ENCODE measurements around the gene MRPS24. TPM values are rescaled to one million over a fixed set of nuclear protein-coding genes. Genes with fewer than 3 reads are reported as not detected.
"Not testable (repeated sequence)": the region's sequence is repeated elsewhere in the genome, so short reads cannot be mapped to it uniquely, and the experiment has no call there.

MRPS24 gene
- total RNA-seq, 1 donor from 2014 or later = 93.9 TPM

DNA sequence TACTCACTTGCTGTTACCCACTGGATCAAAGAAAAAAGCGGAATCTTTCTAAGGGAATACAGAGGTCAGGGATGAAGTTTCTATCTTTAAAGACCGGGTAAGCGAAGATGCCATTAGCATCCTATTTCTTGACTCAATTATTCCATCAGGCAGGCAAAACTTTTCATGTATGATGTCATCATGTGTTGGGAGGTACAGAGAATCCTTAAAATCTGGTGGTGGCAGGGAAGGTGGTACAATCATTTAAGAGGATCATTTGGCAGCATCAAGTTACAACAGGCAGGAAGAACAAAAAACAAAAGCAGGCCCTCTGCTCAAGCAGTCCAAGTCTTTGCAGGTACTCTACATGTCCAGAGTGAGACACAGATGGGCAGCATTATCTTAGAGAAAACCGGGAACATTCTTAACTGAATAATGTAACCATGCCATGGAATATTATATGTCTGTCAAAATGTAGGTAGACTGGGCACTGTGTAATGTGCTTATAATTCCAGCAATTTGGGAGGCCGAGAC is 33.3 kb upstream of the MRPS24 start:
- H3K9me3 ChIP-seq (ENCODE audit: insufficient read depth, low read depth, low read length) = no peaks in the 10 kb centered on the region
- H3K9ac ChIP-seq (ENCODE audit: low read length) = no peak overlapping the region
- H3K4me3 Mint-ChIP-seq (ENCODE audit: unreplicated experiment) = no peak overlapping the region
- no peak overlapping the region for H3K27ac ChIP-seq (ENCODE audit: low read depth, low read length)
- no peaks in the 10 kb centered on the region for H3K27me3 ChIP-seq (ENCODE audit: insufficient read depth, low read length)
- peaks cover 59% of the 10 kb centered on the region for H4K20me1 ChIP-seq (ENCODE audit: insufficient read depth, low read length)
- TF ChIP-seq, protein P1, sequence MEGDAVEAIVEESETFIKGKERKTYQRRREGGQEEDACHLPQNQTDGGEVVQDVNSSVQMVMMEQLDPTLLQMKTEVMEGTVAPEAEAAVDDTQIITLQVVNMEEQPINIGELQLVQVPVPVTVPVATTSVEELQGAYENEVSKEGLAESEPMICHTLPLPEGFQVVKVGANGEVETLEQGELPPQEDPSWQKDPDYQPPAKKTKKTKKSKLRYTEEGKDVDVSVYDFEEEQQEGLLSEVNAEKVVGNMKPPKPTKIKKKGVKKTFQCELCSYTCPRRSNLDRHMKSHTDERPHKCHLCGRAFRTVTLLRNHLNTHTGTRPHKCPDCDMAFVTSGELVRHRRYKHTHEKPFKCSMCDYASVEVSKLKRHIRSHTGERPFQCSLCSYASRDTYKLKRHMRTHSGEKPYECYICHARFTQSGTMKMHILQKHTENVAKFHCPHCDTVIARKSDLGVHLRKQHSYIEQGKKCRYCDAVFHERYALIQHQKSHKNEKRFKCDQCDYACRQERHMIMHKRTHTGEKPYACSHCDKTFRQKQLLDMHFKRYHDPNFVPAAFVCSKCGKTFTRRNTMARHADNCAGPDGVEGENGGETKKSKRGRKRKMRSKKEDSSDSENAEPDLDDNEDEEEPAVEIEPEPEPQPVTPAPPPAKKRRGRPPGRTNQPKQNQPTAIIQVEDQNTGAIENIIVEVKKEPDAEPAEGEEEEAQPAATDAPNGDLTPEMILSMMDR (IDR thresholded peaks at IDR 0.05; ENCODE audit: insufficient read depth, low read depth, low read length) = no peak
- TF ChIP-seq EZH2 (IDR thresholded peaks at IDR 0.05; ENCODE audit: insufficient read depth, low read length) = no peak
- no peak overlapping the region for H3K27ac Mint-ChIP-seq (ENCODE audit: unreplicated experiment)
- DNase-seq (ENCODE audit: low read depth) = no peak
- peaks cover 2% of the 10 kb centered on the region for H3K36me3 Mint-ChIP-seq (ENCODE audit: low read depth, unreplicated experiment)
- H3K36me3 ChIP-seq (ENCODE audit: insufficient read depth, low read length) = no peaks in the 10 kb centered on the region
- no peaks in the 10 kb centered on the region for H3K9me3 Mint-ChIP-seq (ENCODE audit: unreplicated experiment)
- peaks cover 80% of the 10 kb centered on the region for H3K79me2 ChIP-seq (ENCODE audit: insufficient read depth, low read length)
- H3K4me2 ChIP-seq (ENCODE audit: low read length) = no peak overlapping the region
- H3K4me3 ChIP-seq (ENCODE audit: insufficient read depth, low read depth, low read length) = no peak overlapping the region
- FAIRE-seq = no peak
- no peaks in the 10 kb centered on the region for H3K4me1 Mint-ChIP-seq (ENCODE audit: low read depth, unreplicated experiment)
- no peaks in the 10 kb centered on the region for H3K27me3 Mint-ChIP-seq (ENCODE audit: low read depth, unreplicated experiment)
- no peak overlapping the region for H2AFZ ChIP-seq (ENCODE audit: low read depth, low read length)
- peaks cover 13% of the 10 kb centered on the region for H3K4me1 ChIP-seq (ENCODE audit: insufficient read depth, low read length)

DNA sequence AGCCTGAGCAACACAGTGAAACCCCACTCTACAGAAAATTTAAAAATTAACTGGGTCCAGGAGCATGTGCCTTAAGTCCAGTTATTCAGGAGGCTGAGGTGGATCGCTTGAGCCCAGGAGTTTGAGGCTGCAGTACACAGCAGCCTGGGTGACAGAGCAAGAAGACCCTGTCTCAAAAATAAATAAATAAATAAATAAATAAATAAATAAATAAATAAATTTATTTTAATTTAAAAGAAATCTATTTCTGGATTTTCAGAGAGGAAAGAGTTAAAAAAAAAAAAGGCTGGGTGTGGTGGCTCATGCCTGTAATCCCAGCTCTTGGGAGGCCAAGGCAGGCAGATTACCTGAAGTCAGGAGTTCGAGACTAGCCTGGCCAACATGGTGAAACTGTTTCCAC is 29.3 kb upstream of the MRPS24 start:
- not testable (repeated sequence) for H3K4me1 ChIP-seq (ENCODE audit: insufficient read depth, low read length); H3K9me3 ChIP-seq (ENCODE audit: insufficient read depth, low read depth, low read length); H3K27me3 Mint-ChIP-seq (ENCODE audit: low read depth, unreplicated experiment); H3K27ac Mint-ChIP-seq (ENCODE audit: unreplicated experiment); H3K4me3 ChIP-seq (ENCODE audit: insufficient read depth, low read depth, low read length); H3K27me3 ChIP-seq (ENCODE audit: insufficient read depth, low read length); H3K9ac ChIP-seq (ENCODE audit: low read length); H3K4me1 Mint-ChIP-seq (ENCODE audit: low read depth, unreplicated experiment); H3K36me3 Mint-ChIP-seq (ENCODE audit: low read depth, unreplicated experiment); H3K4me3 Mint-ChIP-seq (ENCODE audit: unreplicated experiment); FAIRE-seq; H2AFZ ChIP-seq (ENCODE audit: low read depth, low read length); H3K9me3 Mint-ChIP-seq (ENCODE audit: unreplicated experiment); H3K4me2 ChIP-seq (ENCODE audit: low read length); H3K27ac ChIP-seq (ENCODE audit: low read depth, low read length); H3K36me3 ChIP-seq (ENCODE audit: insufficient read depth, low read length); DNase-seq (ENCODE audit: low read depth)
- peaks cover 61% of the 10 kb centered on the region for H4K20me1 ChIP-seq (ENCODE audit: insufficient read depth, low read length)
- H3K79me2 ChIP-seq (ENCODE audit: insufficient read depth, low read length) = peaks cover 92% of the 10 kb centered on the region

DNA sequence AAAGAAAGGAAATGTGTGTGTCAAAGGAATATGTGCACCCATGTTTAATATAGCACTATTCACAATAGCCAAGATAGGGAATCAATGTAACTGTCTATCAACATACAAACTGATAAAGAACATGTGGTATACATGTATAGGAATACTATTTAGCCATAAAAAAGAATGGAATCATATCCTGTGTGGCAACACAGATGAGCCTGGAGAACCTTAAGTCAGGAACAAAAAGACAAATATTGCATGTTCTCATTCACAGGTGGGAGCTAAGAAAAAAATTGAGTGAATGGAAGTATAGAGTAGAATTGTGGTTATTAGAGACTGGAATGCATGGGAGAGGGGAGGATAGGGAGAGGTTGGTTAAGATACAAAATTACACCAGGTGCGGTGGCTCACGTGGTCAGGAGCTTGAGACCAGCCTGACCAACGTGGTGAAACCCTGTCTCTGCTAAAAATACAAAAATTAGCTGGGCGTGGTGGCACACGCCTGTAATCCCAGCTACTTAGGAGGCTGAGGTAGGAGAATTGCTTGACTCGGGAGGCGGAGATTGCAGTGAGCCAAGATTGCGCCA is 26.6 kb upstream of the MRPS24 start:
- Mint-ChIP-seq H3K27me3 (ENCODE audit: low read depth, unreplicated experiment) (no peaks in the 10 kb centered on the region), H3K4me3 (ENCODE audit: unreplicated experiment) (no peak overlapping the region), H3K4me1 (ENCODE audit: low read depth, unreplicated experiment) (peaks cover 8% of the 10 kb centered on the region), H3K9me3 (ENCODE audit: unreplicated experiment) (no peaks in the 10 kb centered on the region), H3K36me3 (ENCODE audit: low read depth, unreplicated experiment) (peaks cover 2% of the 10 kb centered on the region), H3K27ac (ENCODE audit: unreplicated experiment) (no peak overlapping the region)
- no peak overlapping the region for H3K9ac ChIP-seq (ENCODE audit: low read length)
- FAIRE-seq (no peak), DNase-seq (ENCODE audit: low read depth) (no peak)
- TF ChIP-seq EZH2 (IDR thresholded peaks at IDR 0.05; ENCODE audit: insufficient read depth, low read length) = no peak
- TF ChIP-seq, protein P1 (IDR thresholded peaks at IDR 0.05; ENCODE audit: insufficient read depth, low read depth, low read length) = no peak
- H2AFZ ChIP-seq (ENCODE audit: low read depth, low read length) = no peak overlapping the region
- H3K9me3 ChIP-seq (ENCODE audit: insufficient read depth, low read depth, low read length) = no peaks in the 10 kb centered on the region
- no peak overlapping the region for H3K4me2 ChIP-seq (ENCODE audit: low read length)
- H3K36me3 ChIP-seq (ENCODE audit: insufficient read depth, low read length) = no peaks in the 10 kb centered on the region
- H3K27ac ChIP-seq (ENCODE audit: low read depth, low read length) = no peak overlapping the region
- H3K4me1 ChIP-seq (ENCODE audit: insufficient read depth, low read length) = no peaks in the 10 kb centered on the region
- peaks cover 92% of the 10 kb centered on the region for H3K79me2 ChIP-seq (ENCODE audit: insufficient read depth, low read length)
- H3K27me3 ChIP-seq (ENCODE audit: insufficient read depth, low read length) = no peaks in the 10 kb centered on the region
- peaks cover 58% of the 10 kb centered on the region for H4K20me1 ChIP-seq (ENCODE audit: insufficient read depth, low read length)
- no peak overlapping the region for H3K4me3 ChIP-seq (ENCODE audit: insufficient read depth, low read depth, low read length)
